ENCODE results near the gene ARHGAP32. TPM values are rescaled to one million over a fixed set of nuclear protein-coding genes. Genes with fewer than 3 reads are reported as not detected.

The ARHGAP32 gene
- total RNA-seq, 3 donors from 2014 or later: 19.8 to 56.6 (median 37.4) TPM

GRCh38 chr11:128939591-128939990, 252.5 kb downstream of the ARHGAP32 start:
- intact Hi-C loops (cut with DNase I; ENCODE audit: low total_unique reads): no loop called here
- H3K36me3 ChIP-seq: no peaks in the 10 kb centered on the region
- peak overlapping the region; percentile 76 to 80 for H3K27ac ChIP-seq
- TF ChIP-seq CTCF (IDR thresholded peaks at IDR 0.05) (no peak), POLR2AphosphoS5 (IDR thresholded peaks at IDR 0.05) (no peak), POLR2A (IDR thresholded peaks at IDR 0.05) (no peak)
- peaks cover 0 to 22% of the 10 kb centered on the region in 2 donors for H3K27me3 ChIP-seq
- no peak for DNase-seq (ENCODE audit: low spot score in 2 of 2)
- no peaks in the 10 kb centered on the region for H3K9me3 ChIP-seq
- no peaks in the 10 kb centered on the region for H3K4me1 ChIP-seq
- no peak overlapping the region for H3K4me3 ChIP-seq

GRCh38 chr11:128938156-128938885, 253.8 kb downstream of the ARHGAP32 start:
- intact Hi-C loops (cut with DNase I; ENCODE audit: low total_unique reads): no loop called here
- Histone ChIP-seq H3K27ac (peak overlapping the region in 1 of 2 donors; percentile 25), H3K36me3 (no peaks in the 10 kb centered on the region), H3K9me3 (no peaks in the 10 kb centered on the region), H3K27me3 (peaks cover 0 to 22% of the 10 kb centered on the region in 2 donors), H3K4me3 (no peak overlapping the region), H3K4me1 (no peaks in the 10 kb centered on the region)
- TF ChIP-seq POLR2AphosphoS5 (IDR thresholded peaks at IDR 0.05): no peak
- DNase-seq (ENCODE audit: low spot score in 2 of 2): no peak

- H3K9me3 ChIP-seq: no peaks in the 10 kb centered on the region
- intact Hi-C loops (cut with DNase I; ENCODE audit: low total_unique reads): no loop called here
- DNase-seq (ENCODE audit: low spot score in 2 of 2): no peak
- H3K36me3 ChIP-seq: no peaks in the 10 kb centered on the region
- H3K27ac ChIP-seq: peak overlapping the region in 1 of 2 donors; percentile 25
- TF ChIP-seq POLR2AphosphoS5 (IDR thresholded peaks at IDR 0.05) (no peak), POLR2A (IDR thresholded peaks at IDR 0.05) (no peak), CTCF (IDR thresholded peaks at IDR 0.05) (no peak)
- peaks cover 0 to 22% of the 10 kb centered on the region in 2 donors for H3K27me3 ChIP-seq
- H3K4me3 ChIP-seq: no peak overlapping the region
- no peaks in the 10 kb centered on the region for H3K4me1 ChIP-seq
These were observed 254.6 kb downstream of the ARHGAP32 start for GRCh38 chr11:128937480-128937879.

- no peaks in the 10 kb centered on the region for H3K9me3 ChIP-seq
These were observed 255.4 kb downstream of the ARHGAP32 start for GRCh38 chr11:128936606-128937251.

GRCh38 chr11:128934926-128935325, 257.2 kb downstream of the ARHGAP32 start:
- Histone ChIP-seq H3K4me3 (no peak overlapping the region), H3K27me3 (peaks cover 0 to 12% of the 10 kb centered on the region in 2 donors), H3K9me3 (no peaks in the 10 kb centered on the region), H3K36me3 (no peaks in the 10 kb centered on the region), H3K4me1 (no peaks in the 10 kb centered on the region), H3K27ac (no peak overlapping the region)
- TF ChIP-seq CTCF (IDR thresholded peaks at IDR 0.05): no peak
- no peak for TF ChIP-seq POLR2A (IDR thresholded peaks at IDR 0.05)
- TF ChIP-seq POLR2AphosphoS5 (IDR thresholded peaks at IDR 0.05): no peak
- DNase-seq (ENCODE audit: low spot score in 2 of 2): no peak
- intact Hi-C loops (cut with DNase I; ENCODE audit: low total_unique reads): no loop called here

More at GRCh38 chr11:128936606-128937251, 255.4 kb downstream of the ARHGAP32 start:
- TF ChIP-seq POLR2A (IDR thresholded peaks at IDR 0.05) (no peak), CTCF (IDR thresholded peaks at IDR 0.05) (no peak), POLR2AphosphoS5 (IDR thresholded peaks at IDR 0.05) (no peak)
- intact Hi-C loops (cut with DNase I; ENCODE audit: low total_unique reads): no loop called here
- no peak overlapping the region for H3K4me3 ChIP-seq
- H3K27me3 ChIP-seq: peaks cover 0 to 18% of the 10 kb centered on the region in 2 donors
- peak overlapping the region in 1 of 2 donors; percentile 7 for H3K27ac ChIP-seq
- no peaks in the 10 kb centered on the region for H3K4me1 ChIP-seq
- DNase-seq (ENCODE audit: low spot score in 2 of 2): peak in 1 of 2 donors; percentile 47
- no peaks in the 10 kb centered on the region for H3K36me3 ChIP-seq

All from breast epithelium (tissue), 4 donors.